ENCODE measurements around the gene DGCR2.

GRCh38 chr22:19119949-19120348 lies 2.3 kb downstream of the DGCR2 start:
- TF ChIP-seq RFX5 (IDR thresholded peaks at IDR 0.05; ENCODE audit: low read depth, low read length) (no peak), CHD1 (IDR thresholded peaks at IDR 0.05; ENCODE audit: low read depth, low read length) (no peak), CTCF (conservative IDR thresholded peaks at IDR 0.05; ENCODE audit: low read depth, low read length) (no peak), BHLHE40 (IDR thresholded peaks at IDR 0.05; ENCODE audit: low read depth, low read length) (no peak), POLR2A (IDR thresholded peaks at IDR 0.05; ENCODE audit: low read depth, low read length) (no peak), ELK1 (IDR thresholded peaks at IDR 0.05; ENCODE audit: borderline replicate concordance, low read depth, low read length) (no peak), RAD21 (IDR thresholded peaks at IDR 0.05; ENCODE audit: low read length) (no peak)

Data from IMR-90 (cell line).